Muscle layer of duodenum (tissue), 2 donors: ENCODE data around the gene GNG4.
"Not testable (repeated sequence)": the region's sequence is repeated elsewhere in the genome, so short reads cannot be mapped to it uniquely, and the experiment has no call there.

Source experiments
- H3K27ac ChIP-seq: one replicate; pipeline ENCODE4 v1.7.0; 2013; ENCODE audit warnings: mild to moderate bottlenecking, low read length
- H3K27me3 ChIP-seq: one replicate; pipeline ENCODE4 v1.7.0; 2013; ENCODE audit warnings: low read depth, mild to moderate bottlenecking, control low read depth, low read length
- H3K36me3 ChIP-seq, 2 donors: one replicate each; pipeline ENCODE4 v1.7.0; 2013; ENCODE audit warnings: low read length in 2 of 2, control low read depth in 1 of 2, mild to moderate bottlenecking in 1 of 2; ENCODE audit not compliant: insufficient read depth in 2 of 2, control insufficient read depth in 1 of 2
- H3K4me1 ChIP-seq, 2 donors: one replicate each; pipeline ENCODE4 v1.7.0; 2013; ENCODE audit warnings: low read length in 2 of 2, mild to moderate bottlenecking in 2 of 2, control low read depth in 1 of 2, moderate library complexity in 1 of 2; ENCODE audit not compliant: insufficient read depth in 2 of 2, control insufficient read depth in 1 of 2
- H3K4me3 ChIP-seq, 2 donors: one replicate each; pipeline ENCODE4 v1.7.0; 2013; ENCODE audit warnings: low read length in 2 of 2, low read depth in 1 of 2, mild to moderate bottlenecking in 1 of 2
- H3K9me3 ChIP-seq, 2 donors: one replicate each; pipeline ENCODE4 v1.7.0; 2013; ENCODE audit warnings: low read length in 2 of 2, control low read depth in 1 of 2, mild to moderate bottlenecking in 1 of 2; ENCODE audit not compliant: control insufficient read depth in 1 of 2
- donor health status: healthy.

Gene GNG4

GRCh38 chr1:235572971-235573370, 76.6 kb downstream of the GNG4 start:
- not testable (repeated sequence) for H3K4me3 ChIP-seq, H3K27me3 ChIP-seq, H3K27ac ChIP-seq, H3K36me3 ChIP-seq, H3K9me3 ChIP-seq, H3K4me1 ChIP-seq

- Histone ChIP-seq H3K4me1 (no peaks in the 10 kb centered on the region), H3K27ac (no peak overlapping the region), H3K4me3 (no peak overlapping the region), H3K9me3 (no peaks in the 10 kb centered on the region), H3K36me3 (no peaks in the 10 kb centered on the region), H3K27me3 (no peaks in the 10 kb centered on the region)
These were observed 78.1 kb downstream of the GNG4 start for GRCh38 chr1:235571482-235571881.

GRCh38 chr1:235567812-235568503, 81.6 kb downstream of the GNG4 start:
- Histone ChIP-seq H3K27ac (no peak overlapping the region), H3K9me3 (no peaks in the 10 kb centered on the region)

GRCh38 chr1:235566084-235566483, 83.5 kb downstream of the GNG4 start:
- H3K36me3 ChIP-seq: no peaks in the 10 kb centered on the region
- no peak overlapping the region for H3K27ac ChIP-seq
- H3K9me3 ChIP-seq: peaks cover 0 to 2% of the 10 kb centered on the region in 2 donors
- H3K4me3 ChIP-seq: no peak overlapping the region
- H3K27me3 ChIP-seq: no peaks in the 10 kb centered on the region
- no peaks in the 10 kb centered on the region for H3K4me1 ChIP-seq

More at GRCh38 chr1:235567812-235568503, 81.6 kb downstream of the GNG4 start:
- no peaks in the 10 kb centered on the region for H3K36me3 ChIP-seq
- H3K4me1 ChIP-seq: no peaks in the 10 kb centered on the region
- no peaks in the 10 kb centered on the region for H3K27me3 ChIP-seq
- no peak overlapping the region for H3K4me3 ChIP-seq

GRCh38 chr1:235563513-235564061, 86.0 kb downstream of the GNG4 start:
- no peak overlapping the region for H3K4me3 ChIP-seq
- H3K9me3 ChIP-seq: peaks cover 0 to 2% of the 10 kb centered on the region in 2 donors
- H3K27ac ChIP-seq: no peak overlapping the region
- no peaks in the 10 kb centered on the region for H3K27me3 ChIP-seq
- no peaks in the 10 kb centered on the region for H3K36me3 ChIP-seq
- H3K4me1 ChIP-seq: no peaks in the 10 kb centered on the region

- Histone ChIP-seq H3K27me3 (no peaks in the 10 kb centered on the region), H3K27ac (no peak overlapping the region), H3K9me3 (peaks cover 0 to 2% of the 10 kb centered on the region in 2 donors), H3K4me1 (no peaks in the 10 kb centered on the region), H3K36me3 (no peaks in the 10 kb centered on the region), H3K4me3 (no peak overlapping the region)
These were observed 87.0 kb downstream of the GNG4 start for GRCh38 chr1:235562589-235562988.

- H3K27me3 ChIP-seq: no peaks in the 10 kb centered on the region
- no peaks in the 10 kb centered on the region for H3K4me1 ChIP-seq
- H3K27ac ChIP-seq: no peak overlapping the region
- H3K4me3 ChIP-seq: no peak overlapping the region
- peaks cover 0 to 2% of the 10 kb centered on the region in 2 donors for H3K9me3 ChIP-seq
- H3K36me3 ChIP-seq: no peaks in the 10 kb centered on the region
These were observed 90.9 kb downstream of the GNG4 start for GRCh38 chr1:235558621-235559169.

- Histone ChIP-seq H3K27ac (no peak overlapping the region), H3K9me3 (peaks cover 0 to 2% of the 10 kb centered on the region in 2 donors), H3K36me3 (no peaks in the 10 kb centered on the region), H3K27me3 (no peaks in the 10 kb centered on the region), H3K4me1 (no peaks in the 10 kb centered on the region), H3K4me3 (no peak overlapping the region)
These were observed 92.1 kb downstream of the GNG4 start for GRCh38 chr1:235557495-235557894.

- Histone ChIP-seq H3K4me3 (no peak overlapping the region), H3K27me3 (no peaks in the 10 kb centered on the region), H3K9me3 (no peaks in the 10 kb centered on the region), H3K36me3 (no peaks in the 10 kb centered on the region), H3K4me1 (no peaks in the 10 kb centered on the region), H3K27ac (no peak overlapping the region)
These were observed 92.8 kb downstream of the GNG4 start for GRCh38 chr1:235556807-235557206.

- Histone ChIP-seq H3K4me3 (no peak overlapping the region), H3K4me1 (no peaks in the 10 kb centered on the region), H3K9me3 (no peaks in the 10 kb centered on the region), H3K27ac (no peak overlapping the region), H3K36me3 (no peaks in the 10 kb centered on the region), H3K27me3 (no peaks in the 10 kb centered on the region)
These were observed 96.5 kb downstream of the GNG4 start for GRCh38 chr1:235553112-235553551.

GRCh38 chr1:235552146-235552716, 97.4 kb downstream of the GNG4 start:
- Histone ChIP-seq H3K9me3 (no peaks in the 10 kb centered on the region), H3K4me1 (no peaks in the 10 kb centered on the region), H3K4me3 (no peak overlapping the region), H3K27ac (no peak overlapping the region), H3K27me3 (no peaks in the 10 kb centered on the region), H3K36me3 (no peaks in the 10 kb centered on the region)
